HG03159 (cell line): ENCODE results near the gene NIPAL3.
"Not testable (repeated sequence)": the region's sequence is repeated elsewhere in the genome, so short reads cannot be mapped to it uniquely, and the experiment has no call there.

Source experiments
- ATAC-seq: cut with Tn5 transposase; IDR thresholded peaks from one replicate; pipeline ENCODE4 v1.9.1; 2021; ENCODE audit warnings: mild to moderate bottlenecking, moderate library complexity; ENCODE audit not compliant: unreplicated experiment

Gene NIPAL3

DNA sequence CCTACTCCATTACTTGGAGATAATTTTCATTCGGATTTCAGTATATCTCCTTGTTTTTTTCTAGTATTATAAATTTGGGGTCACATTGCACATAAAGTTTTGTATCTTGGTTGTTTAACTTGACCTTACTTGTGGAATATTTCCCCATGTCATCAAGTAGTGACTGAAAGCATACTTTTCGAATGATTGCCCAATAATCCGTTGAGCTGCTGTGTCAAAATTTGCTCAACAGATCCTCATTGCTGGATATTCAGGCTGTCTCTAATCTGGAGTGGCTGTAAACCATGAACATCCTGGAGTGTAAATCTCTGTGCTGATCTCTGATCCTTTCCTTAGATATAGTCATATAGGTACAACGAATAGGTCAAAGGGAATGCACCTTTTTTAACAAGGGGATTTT lies 4.9 kb downstream of the NIPAL3 start:
- no peak for ATAC-seq

GRCh38 chr1:24421502-24421901 lies 5.9 kb downstream of the NIPAL3 start:
- no peak for ATAC-seq

GRCh38 chr1:24424207-24424606 lies 8.6 kb downstream of the NIPAL3 start:
- no peak for ATAC-seq

DNA sequence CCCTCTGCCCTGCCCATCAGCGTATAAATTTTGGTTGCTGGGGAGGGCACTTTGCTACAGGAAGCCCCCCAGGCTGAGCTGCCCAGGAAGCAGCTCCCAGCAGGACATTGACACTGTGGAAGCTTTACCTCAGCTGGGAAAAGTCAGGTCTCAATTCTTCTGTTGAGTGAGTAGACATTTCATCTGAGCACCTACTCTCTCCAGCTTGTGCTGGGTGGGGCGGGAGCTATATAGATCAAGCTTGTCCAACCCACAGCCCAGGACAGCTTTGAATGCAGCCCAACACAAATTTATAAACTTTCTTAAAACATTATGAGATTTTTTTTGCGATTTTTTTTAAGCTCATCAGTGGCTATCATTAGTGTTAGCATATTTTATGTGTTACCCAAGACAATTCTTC lies 9.4 kb downstream of the NIPAL3 start:
- ATAC-seq, result no peak

- no peak for ATAC-seq
These were observed 9.8 kb downstream of the NIPAL3 start for GRCh38 chr1:24425441-24425840.

- no peak for ATAC-seq
These were observed 10.3 kb downstream of the NIPAL3 start for GRCh38 chr1:24425922-24426321.

GRCh38 chr1:24426744-24427544 lies 11.3 kb downstream of the NIPAL3 start:
- ATAC-seq, result no peak

- no peak for ATAC-seq
These were observed 11.9 kb downstream of the NIPAL3 start for GRCh38 chr1:24427545-24427862.

DNA sequence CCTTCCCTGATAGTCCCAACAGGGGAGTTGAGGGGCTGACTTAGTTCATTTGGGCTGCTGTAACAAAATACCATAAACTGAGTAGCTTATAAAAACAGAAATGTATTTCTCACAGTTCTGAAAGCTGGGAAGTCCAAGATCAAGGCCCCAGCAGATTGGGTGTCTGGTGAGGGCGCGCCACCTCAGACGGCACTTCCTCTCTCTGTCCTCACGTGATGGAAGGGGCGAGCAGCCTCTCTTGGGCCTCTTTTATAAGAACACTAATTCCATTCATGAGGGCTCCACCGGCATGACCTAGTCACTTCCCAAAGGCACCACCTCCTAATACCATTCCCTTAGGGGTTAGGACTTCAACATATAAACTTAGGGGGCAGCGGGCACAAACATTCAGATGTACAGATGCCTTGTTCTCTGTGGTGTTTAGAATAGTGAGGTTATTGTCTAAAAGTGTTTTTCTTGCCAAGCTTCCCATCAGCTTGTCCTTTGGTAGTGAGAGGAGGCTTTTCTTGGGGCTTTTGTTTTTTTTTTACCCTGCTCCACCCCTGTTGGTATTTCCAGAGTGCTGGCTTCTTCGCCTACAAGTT lies 20.3 kb downstream of the NIPAL3 start:
- ATAC-seq, result no peak

DNA sequence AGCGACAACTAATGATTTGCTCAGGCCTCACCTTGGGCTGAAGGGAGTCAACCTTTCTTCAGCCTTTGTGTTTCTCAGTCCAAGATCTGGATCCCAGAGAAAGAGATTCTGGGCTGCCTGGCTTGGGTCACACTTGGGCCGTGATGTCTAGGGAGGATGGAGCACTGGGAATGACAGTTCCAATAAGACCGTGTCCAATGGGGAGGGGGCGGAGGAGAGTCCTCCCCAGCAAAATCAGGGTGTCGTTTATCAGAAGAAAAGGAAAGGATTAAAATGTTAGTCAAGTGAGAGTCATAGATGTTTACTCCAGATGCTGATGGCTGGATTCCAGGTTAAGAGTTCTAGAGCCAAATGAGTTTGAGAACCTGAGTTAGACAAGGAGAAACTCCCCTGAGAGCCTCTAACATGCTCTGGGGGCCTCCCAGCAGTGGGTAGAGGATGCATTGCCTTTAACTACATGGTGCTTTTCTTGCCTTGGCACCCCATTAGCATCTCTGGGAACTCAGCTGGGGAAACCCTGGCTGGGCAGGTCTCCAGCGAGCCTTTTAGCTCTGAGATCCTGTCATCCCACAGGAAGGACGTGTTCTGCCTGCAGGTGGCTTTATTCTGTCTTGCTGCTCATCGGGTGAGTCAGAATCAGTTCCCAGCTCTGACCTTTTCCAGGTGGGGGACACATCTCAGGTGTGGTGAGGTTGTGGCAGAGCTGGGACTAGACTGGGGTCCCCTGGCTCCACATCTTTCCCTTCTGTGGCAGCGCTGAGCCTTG lies 22.2 kb downstream of the NIPAL3 start:
- no peak for ATAC-seq

DNA sequence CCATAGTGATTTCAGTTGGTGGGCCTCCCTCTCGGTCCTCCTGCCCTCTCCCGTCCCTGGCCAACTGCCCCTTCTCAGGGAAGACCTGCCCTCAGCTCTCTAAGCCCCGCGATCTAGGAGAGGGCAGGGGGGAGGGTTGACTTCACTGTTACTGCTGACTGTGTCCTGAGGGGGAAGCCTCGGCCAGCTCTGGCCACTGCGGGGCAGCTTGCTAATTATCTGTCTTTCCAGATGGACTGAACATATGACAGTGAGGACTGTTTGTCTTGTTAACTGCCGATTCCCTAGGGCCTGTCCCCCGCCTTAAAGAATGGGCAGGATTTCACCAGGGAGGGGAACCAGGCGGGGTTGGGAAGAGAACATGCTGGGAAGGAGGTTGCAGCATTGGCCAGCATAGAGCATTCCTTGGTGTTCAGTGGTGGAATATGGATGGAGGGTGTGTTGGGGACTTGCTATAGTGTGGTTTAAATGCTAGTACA lies 22.9 kb downstream of the NIPAL3 start:
- ATAC-seq, result no peak

- ATAC-seq, result no peak
These were observed 24.8 kb downstream of the NIPAL3 start for GRCh38 chr1:24440436-24440835.

- no peak for ATAC-seq
These were observed 25.9 kb downstream of the NIPAL3 start for GRCh38 chr1:24441480-24441879.

GRCh38 chr1:24441996-24442668 lies 26.5 kb downstream of the NIPAL3 start:
- ATAC-seq, result no peak

GRCh38 chr1:24442764-24443163 lies 27.2 kb downstream of the NIPAL3 start:
- ATAC-seq, result no peak

DNA sequence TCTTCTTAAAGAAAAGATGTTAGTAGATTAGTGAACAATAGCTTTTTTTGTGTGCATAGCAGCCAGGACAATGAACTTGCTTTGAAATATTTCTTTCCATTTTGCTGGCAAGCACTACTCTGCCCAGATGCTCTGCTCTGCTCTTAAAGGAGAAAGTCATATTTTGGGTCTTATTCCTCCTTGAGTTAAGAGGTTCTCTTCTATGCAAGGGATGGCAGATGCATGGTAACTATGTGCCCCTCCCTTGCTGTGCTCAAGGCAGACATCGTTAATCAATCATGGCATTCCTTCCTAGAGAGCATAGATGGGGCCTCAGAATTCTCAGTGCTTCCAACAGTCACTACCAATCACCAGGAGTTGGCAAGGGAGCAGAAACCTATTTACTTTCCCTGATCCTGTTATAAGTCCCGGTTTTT lies 27.6 kb downstream of the NIPAL3 start:
- ATAC-seq, result no peak

DNA sequence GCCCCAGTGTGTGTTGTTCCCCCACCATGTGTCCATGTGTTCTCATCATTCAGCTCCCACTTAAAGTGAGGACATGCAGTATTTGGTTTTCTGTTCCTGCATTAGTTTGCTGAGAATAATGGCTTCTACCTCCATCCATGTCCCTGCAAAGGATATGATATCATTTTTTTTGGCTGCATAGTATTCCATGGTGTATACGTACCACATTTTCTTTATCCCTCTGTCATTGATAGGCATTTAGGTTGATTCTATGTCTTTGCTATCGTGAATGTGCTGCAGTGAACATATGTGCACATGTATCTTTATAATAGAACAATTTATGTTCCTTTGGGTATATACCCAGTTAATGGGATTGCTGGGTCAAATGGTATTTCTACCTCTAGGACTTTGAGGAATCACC lies 30.8 kb downstream of the NIPAL3 start:
- not testable (repeated sequence) for ATAC-seq

GRCh38 chr1:24450316-24450715 lies 34.7 kb downstream of the NIPAL3 start:
- no peak for ATAC-seq

DNA sequence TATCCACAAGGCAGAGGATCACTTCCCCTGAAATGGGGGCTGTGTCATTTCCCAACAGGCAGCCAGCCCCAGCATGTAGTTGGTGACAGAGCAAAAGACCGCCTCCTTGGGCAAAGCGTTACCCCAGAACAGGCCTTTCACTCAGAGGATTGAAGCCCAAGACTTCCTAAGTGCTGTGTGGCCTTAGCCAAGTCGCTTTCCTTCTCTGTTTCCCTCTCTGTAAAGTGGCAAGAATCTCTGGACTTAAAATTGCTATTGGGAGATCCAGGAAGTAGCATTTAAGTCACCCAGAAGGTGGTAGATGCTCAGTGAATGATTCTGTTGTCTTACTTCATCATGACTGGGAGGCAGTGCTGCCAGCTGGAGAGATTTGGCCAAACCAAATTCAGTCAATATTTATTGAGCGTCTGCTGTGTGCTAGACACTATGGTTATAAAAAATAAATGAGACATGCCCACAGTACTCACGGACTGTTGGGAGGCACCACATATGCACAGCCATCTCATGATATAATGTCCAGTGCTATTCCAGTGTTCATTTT lies 35.3 kb downstream of the NIPAL3 start:
- no peak for ATAC-seq

GRCh38 chr1:24451746-24452145 lies 36.1 kb downstream of the NIPAL3 start:
- ATAC-seq, result no peak

- no peak for ATAC-seq
These were observed 37.4 kb downstream of the NIPAL3 start for GRCh38 chr1:24452922-24453485.
